Dedifferentiated amniotic fluid mesenchymal stem cell (primary cell): ENCODE results near the gene SPEN.

Experiments
- DNase-seq: peaks from one replicate; pipeline ENCODE4 v3.0.0-alpha.2; 2016; ENCODE audit errors: extremely low spot score

Gene SPEN

GRCh38 chr1:15852036-15852827 is 4.7 kb downstream of the SPEN start:
- no peak for DNase-seq

- DNase-seq: no peak
Measured at GRCh38 chr1:15852828-15853302, 5.4 kb downstream of the SPEN start.

GRCh38 chr1:15856888-15857287 is 9.4 kb downstream of the SPEN start:
- no peak for DNase-seq

- DNase-seq: no peak
Measured at GRCh38 chr1:15858069-15858670, 10.7 kb downstream of the SPEN start.

- DNase-seq: no peak
Measured at GRCh38 chr1:15858672-15859372, 11.3 kb downstream of the SPEN start.

- DNase-seq: no peak
Measured at GRCh38 chr1:15863156-15863901, 15.8 kb downstream of the SPEN start.

GRCh38 chr1:15866721-15867201 is 19.3 kb downstream of the SPEN start:
- DNase-seq: peak; percentile 18

GRCh38 chr1:15867288-15867687 is 19.8 kb downstream of the SPEN start:
- DNase-seq: no peak

GRCh38 chr1:15869413-15869812 is 21.9 kb downstream of the SPEN start:
- no peak for DNase-seq

- no peak for DNase-seq
Measured at GRCh38 chr1:15870421-15870820, 22.9 kb downstream of the SPEN start.

- no peak for DNase-seq
Measured at GRCh38 chr1:15874471-15874870, 27.0 kb downstream of the SPEN start.

GRCh38 chr1:15876357-15877055 is 29.0 kb downstream of the SPEN start:
- no peak for DNase-seq

- DNase-seq: no peak
Measured at GRCh38 chr1:15881961-15882360, 34.5 kb downstream of the SPEN start.

GRCh38 chr1:15882665-15883064 is 35.2 kb downstream of the SPEN start:
- no peak for DNase-seq

- DNase-seq: no peak
Measured at GRCh38 chr1:15883326-15883725, 35.8 kb downstream of the SPEN start.

GRCh38 chr1:15884477-15884876 is 37.0 kb downstream of the SPEN start:
- no peak for DNase-seq

GRCh38 chr1:15885269-15885668 is 37.8 kb downstream of the SPEN start:
- DNase-seq: no peak

GRCh38 chr1:15885701-15886610 is 38.4 kb downstream of the SPEN start:
- DNase-seq: peak; percentile 91

GRCh38 chr1:15886611-15887167 is 39.2 kb downstream of the SPEN start:
- no peak for DNase-seq
